HepG2 (cell line): ENCODE data around the gene VPS11. TPM values are rescaled to one million over a fixed set of nuclear protein-coding genes. Genes with fewer than 3 reads are reported as not detected.

Experiments
- ATAC-seq: fragments of 200-7000 bp; cut with Tn5 transposase; 3 replicates; pipeline ENCODE4 v1.9.1; 2020; ENCODE audit warnings: mild to moderate bottlenecking, moderate library complexity
- BruUV-seq: library from RNA; stranded (reverse); fragments of 400-500 nt; replicated peaks from 2 replicates; lab custom pipeline; 2021; lab: Mats Ljungman, UMichigan
- CTCF ChIA-PET: fragments of 300-600 bp; formaldehyde crosslinking; extraction: SDS; loops from one replicate; lab custom pipeline; 2021; ENCODE audit warnings: low total read pairs, inconsistent platforms, low intra/inter-chr PET ratio; lab: Yijun Ruan, JAX
- POLR2A ChIA-PET: fragments of 350-600 bp; sonication (Branson Sonifier 250); formaldehyde crosslinking; loops from one replicate; lab custom pipeline; 2020; ENCODE audit warnings: antibody characterized with exemption, inconsistent platforms; lab: Yijun Ruan, JAX
- DNase-seq: peaks from one replicate; pipeline ENCODE4 v3.0.0-alpha.2; 2015; ENCODE audit warnings: low spot score
- FAIRE-seq: peaks from 3 replicates; lab custom pipeline; 2011; peaks lifted over from hg19 to GRCh38; lab: Jason Lieb, UNC
- H2AFZ ChIP-seq: one replicate; pipeline ENCODE4 v1.6.1; 2011; ENCODE audit warnings: low read length, inconsistent platforms
- H3K27ac ChIP-seq: fragments of 300-600 bp; 3 replicates; pipeline ENCODE4 v1.8.0; 2011; ENCODE audit warnings: mixed run types, mild to moderate bottlenecking, mixed read lengths, low read length, inconsistent platforms; ENCODE audit not compliant: insufficient read depth; ENCODE audit errors: extremely low read length
- H3K27me3 ChIP-seq, 2 experiments: fragments of 200-600 bp in 1 of 2; 2 replicates in 1 of 2; 3 replicates in 1 of 2; pipeline versions ENCODE4 v1.6.0 to v1.8.0; 2011; ENCODE audit warnings: low read length in 2 of 2, mild to moderate bottlenecking in 2 of 2, moderate library complexity in 2 of 2, inconsistent platforms in 1 of 2; ENCODE audit not compliant: insufficient read depth in 2 of 2, control insufficient read depth in 1 of 2
- H3K36me3 ChIP-seq, 2 experiments: fragments of 200-600 bp in 1 of 2; replicated peaks in 1 of 2; 2 replicates in 1 of 2; 3 replicates in 1 of 2; pipeline versions ENCODE4 v1.5.1 to v1.8.0; 2011; ENCODE audit warnings: low read length in 2 of 2, inconsistent platforms in 1 of 2; ENCODE audit not compliant: insufficient read depth in 2 of 2, control insufficient read depth in 1 of 2
- H3K4me1 ChIP-seq: 2 replicates; pipeline ENCODE4 v1.5.1; 2012; ENCODE audit warnings: low read length, inconsistent platforms; ENCODE audit not compliant: insufficient read depth
- H3K4me2 ChIP-seq: 2 replicates; pipeline ENCODE4 v1.6.0; 2011; ENCODE audit warnings: low read depth, low read length, inconsistent platforms
- H3K4me3 ChIP-seq, 3 experiments: fragments of 200-600 bp in 1 of 3; sonication (generic), shearing (Covaris generic) in 1 of 3; replicated peaks in 1 of 3; 2 replicates each; pipeline ENCODE4 v1.5.1; 2011 to 2016; ENCODE audit warnings: low read length in 3 of 3, inconsistent platforms in 2 of 3, low read depth in 2 of 3, mild to moderate bottlenecking in 2 of 3, control low read depth in 1 of 3, mixed read lengths in 1 of 3; ENCODE audit not compliant: insufficient read depth in 1 of 3
- H3K79me2 ChIP-seq: one replicate; pipeline ENCODE4 v1.6.1; 2011; ENCODE audit warnings: low read length, inconsistent platforms; ENCODE audit not compliant: insufficient read depth
- H3K9ac ChIP-seq: 2 replicates; pipeline ENCODE4 v1.6.0; 2011; ENCODE audit warnings: mild to moderate bottlenecking, low read depth, low read length, inconsistent platforms; ENCODE audit not compliant: insufficient read depth
- H3K9me3 ChIP-seq: 2 replicates; pipeline ENCODE4 v1.5.1; 2012; ENCODE audit warnings: mild to moderate bottlenecking, low read length
- H4K20me1 ChIP-seq: 2 replicates; pipeline ENCODE4 v1.6.0; 2011; ENCODE audit warnings: inconsistent platforms, mild to moderate bottlenecking, low read length, moderate library complexity; ENCODE audit not compliant: insufficient read depth
- BCL3 ChIP-seq: sonication (generic); formaldehyde crosslinking; IDR thresholded peaks from 2 replicates; pipeline ENCODE4 v1.5.1; 2020; ENCODE audit warnings: mild to moderate bottlenecking, missing genetic modification reagents, moderate library complexity
- CHD4 ChIP-seq: fragments of 200-600 bp; sonication (generic); IDR thresholded peaks from 2 replicates; pipeline ENCODE4 v1.7.0; 2017; ENCODE audit warnings: mild to moderate bottlenecking, low read length, borderline replicate concordance
- GABPA ChIP-seq, 2 experiments: IDR thresholded peaks; 2 replicates each; pipeline ENCODE4 v1.6.1; 2011 to 2016; ENCODE audit warnings: low read depth in 2 of 2, low read length in 1 of 2, missing biosample characterization in 1 of 2, missing genetic modification characterization in 1 of 2
- NFIB ChIP-seq: sonication (generic); formaldehyde crosslinking; IDR thresholded peaks from 2 replicates; pipeline ENCODE4 v1.9.0; 2021; ENCODE audit warnings: missing genetic modification reagents, mild to moderate bottlenecking, borderline replicate concordance
- NRL ChIP-seq: sonication (generic); formaldehyde crosslinking; IDR thresholded peaks from 2 replicates; pipeline ENCODE4 v1.5.0; 2020; ENCODE audit warnings: missing genetic modification reagents, mild to moderate bottlenecking, moderate library complexity, borderline replicate concordance
- PRDM4 ChIP-seq: sonication (generic); formaldehyde crosslinking; IDR thresholded peaks from 2 replicates; pipeline ENCODE4 v1.9.0; 2021; ENCODE audit warnings: missing genetic modification reagents, borderline replicate concordance
- RNF2 ChIP-seq: fragments of 450-650 bp; conservative IDR thresholded peaks from 2 replicates; pipeline ENCODE4 v1.6.1; 2016; ENCODE audit warnings: low read depth
- SCMH1 ChIP-seq: sonication (generic); formaldehyde crosslinking; IDR thresholded peaks from 2 replicates; pipeline ENCODE4 v1.9.0; 2021; ENCODE audit warnings: missing genetic modification reagents, mild to moderate bottlenecking, borderline replicate concordance
- SMAD9 ChIP-seq: sonication (generic); formaldehyde crosslinking; IDR thresholded peaks from 2 replicates; pipeline ENCODE4 v1.5.1; 2020; ENCODE audit warnings: mild to moderate bottlenecking, missing genetic modification reagents
- STAG1 ChIP-seq: sonication (generic); formaldehyde crosslinking; IDR thresholded peaks from 2 replicates; pipeline ENCODE4 v1.4.0; 2020; ENCODE audit warnings: missing genetic modification reagents
- ZFAT ChIP-seq: sonication (generic); formaldehyde crosslinking; conservative IDR thresholded peaks from 2 replicates; pipeline ENCODE4 v1.8.1; 2023; ENCODE audit warnings: missing genetic modification reagents, inconsistent platforms
- ZNF232 ChIP-seq: sonication (generic); formaldehyde crosslinking; IDR thresholded peaks from 2 replicates; pipeline ENCODE4 v1.4.0; 2020; ENCODE audit warnings: missing genetic modification reagents, borderline replicate concordance
- ZNF263 ChIP-seq: sonication (generic); formaldehyde crosslinking; IDR thresholded peaks from 2 replicates; pipeline ENCODE4 v1.4.0; 2020; ENCODE audit warnings: missing genetic modification reagents
- ZNF331 ChIP-seq: sonication (generic); formaldehyde crosslinking; IDR thresholded peaks from 2 replicates; pipeline ENCODE4 v1.4.0; 2020; ENCODE audit warnings: missing genetic modification reagents
- ZNF44 ChIP-seq: sonication (generic); formaldehyde crosslinking; IDR thresholded peaks from 2 replicates; pipeline ENCODE4 v1.5.1; 2020; ENCODE audit warnings: mild to moderate bottlenecking, missing genetic modification reagents
- ZNF556 ChIP-seq: sonication (generic); formaldehyde crosslinking; IDR thresholded peaks from 2 replicates; pipeline ENCODE4 v1.4.0; 2020; ENCODE audit warnings: mild to moderate bottlenecking, missing genetic modification reagents, borderline replicate concordance
- ZNF569 ChIP-seq: sonication (generic); formaldehyde crosslinking; IDR thresholded peaks from 2 replicates; pipeline ENCODE4 v1.5.0; 2020; ENCODE audit warnings: mild to moderate bottlenecking, missing genetic modification reagents, moderate library complexity, borderline replicate concordance
- ZNF598 ChIP-seq: sonication (generic); formaldehyde crosslinking; IDR thresholded peaks from 2 replicates; pipeline ENCODE4 v1.5.1; 2020; ENCODE audit warnings: mild to moderate bottlenecking, missing genetic modification reagents, borderline replicate concordance
- ZNF629 ChIP-seq: sonication (generic); formaldehyde crosslinking; conservative IDR thresholded peaks from 2 replicates; pipeline ENCODE4 v1.5.0; 2020; ENCODE audit warnings: missing genetic modification reagents
- ZNF740 ChIP-seq: sonication (generic); formaldehyde crosslinking; IDR thresholded peaks from 2 replicates; pipeline ENCODE4 v1.4.0; 2020; ENCODE audit warnings: missing genetic modification reagents
- ZNF781 ChIP-seq: sonication (generic); formaldehyde crosslinking; IDR thresholded peaks from 2 replicates; pipeline ENCODE4 v1.5.1; 2020; ENCODE audit warnings: borderline replicate concordance, mild to moderate bottlenecking, missing genetic modification reagents; ENCODE audit errors: not compliant biosample characterization
- WGBS: methylation state at CpG from one replicate; pipeline ENCODE4 v1.1.6; 2017; ENCODE audit warnings: low lambda C conversion rate; 5-methylcytosine and 5-hydroxymethylcytosine counted together
- in situ Hi-C: cut with HindIII; loops from 2 replicates; pipeline ENCODE4 v1.10.0; 2017; ENCODE audit warnings: low pct_unique_long_range_greater_than_20kb; ENCODE audit not compliant: extremely low pct_ligation_motif_present
- intact Hi-C: fragments of 100-400 bp; cut with micrococcal nuclease; formaldehyde crosslinking; loops from one replicate; pipeline ENCODE4 v1.10.0; 2022; ENCODE audit not compliant: unreplicated experiment
- polyA plus RNA-seq, 8 experiments: library from polyadenylated mRNA; depleted of rRNA in 3 of 8; stranded (reverse) in 7 of 8; unstranded in 1 of 8; fragments of >200 nt; fragmentation: Illumina TruSeq in 4 of 8; extraction: Trizol in 4 of 8; gene quantifications; 2 replicates each; pipeline versions ENCODE4 v1.2.1 to v1.2.3, GENCODE V29; 2011 to 2016; ENCODE audit warnings: low read depth in 4 of 8, missing spikeins in 1 of 8, mixed read lengths in 1 of 8; ENCODE audit not compliant: insufficient read depth in 1 of 8
- total RNA-seq, 5 experiments: library from RNA; depleted of rRNA; stranded (reverse); fragments of >200 nt; fragmentation: Illumina TruSeq; extraction: Trizol; gene quantifications; 2 replicates each; pipeline ENCODE4 v1.2.3, GENCODE V29; 2016; ENCODE audit warnings: low read depth in 1 of 5

The VPS11 gene
- total and polyA plus RNA-seq, 2 of the 13 experiments (the other 11 are each of a cell fraction or from before 2014, with no cell fraction given): 13.7 to 21.6 TPM

- FAIRE-seq: no peak
- TF ChIP-seq NRL (CRISPR knock-in tag): no peak; the same call in 1 of the 2 replicates
- TF ChIP-seq ZNF569 (CRISPR knock-in tag): no peak
- peak; percentile 51; the same call in 1 of the 2 replicates for TF ChIP-seq ZNF232 (CRISPR knock-in tag)
- no peak for TF ChIP-seq ZNF629 (CRISPR knock-in tag)
- TF ChIP-seq ZNF44: no peak
- TF ChIP-seq ZNF598 (CRISPR knock-in tag): no peak
- no peak for TF ChIP-seq ZNF781 (CRISPR knock-in tag)
- no peak for TF ChIP-seq ZNF331
- 0 out of 2 replicates have a peak, but pooled peaks have one; percentile 7 for TF ChIP-seq BCL3 (CRISPR knock-in tag)
- TF ChIP-seq NFIB (CRISPR knock-in tag): no peak
- TF ChIP-seq ZNF556 (CRISPR knock-in tag): no peak
- no peak for TF ChIP-seq STAG1 (CRISPR knock-in tag)
- no peak for TF ChIP-seq ZFAT (CRISPR knock-in tag)
- no peak for TF ChIP-seq PRDM4 (CRISPR knock-in tag)
- TF ChIP-seq ZNF740 (CRISPR knock-in tag): no peak
- no peak for TF ChIP-seq SCMH1 (CRISPR knock-in tag)
- no peak for TF ChIP-seq RNF2
- TF ChIP-seq CHD4: no peak
- no peak for TF ChIP-seq GABPA (IDR thresholded peaks at IDR 0.05; ENCODE audit: low read depth, low read length)
- TF ChIP-seq GABPA (CRISPR knock-in tag; IDR thresholded peaks at IDR 0.05; ENCODE audit: low read depth): no peak
- 0 out of 2 replicates have a peak, but pooled peaks have one; percentile 13 for TF ChIP-seq SMAD9
- TF ChIP-seq ZNF263 (CRISPR knock-in tag): no peak
These were observed 11.1 kb upstream of the VPS11 start for GRCh38 chr11:119056421-119056999.

More at GRCh38 chr11:119056421-119056999, 11.1 kb upstream of the VPS11 start:
- H3K79me2 ChIP-seq: peaks cover 25% of the 10 kb centered on the region
- intact Hi-C loops: loop anchor here (2.0 kb wide), 1 partner anchor 38 kb away; a partner anchor contains a TSS
- H4K20me1 ChIP-seq: no peaks in the 10 kb centered on the region
- H3K4me2 ChIP-seq: peak overlapping the region; percentile 88
- H3K4me3 ChIP-seq: peak overlapping the region; percentile 75 to 87 (median 82)
- no peaks in the 10 kb centered on the region for H3K27me3 ChIP-seq
- DNase-seq (no peak), ATAC-seq (peak; percentile 11)
- H2AFZ ChIP-seq: no peak overlapping the region
- H3K4me1 ChIP-seq: peaks cover 23% of the 10 kb centered on the region
- no peaks in the 10 kb centered on the region for H3K9me3 ChIP-seq
- peak overlapping the region; percentile 99 for H3K9ac ChIP-seq
- CTCF ChIA-PET: no interaction called here
- in situ Hi-C loops: no loop called here
- POLR2A ChIA-PET: interaction anchor here (0.8 to 2.5 kb wide), 14 partner anchors 10 to 383 kb away, joined by 3 to 14 read pairs (median 4); partner anchors contain the start of genes CENATAC, DPAGT1, HINFP and RPS25
- H3K27ac ChIP-seq: peak overlapping the region; percentile 88
- no TSS peak for BruUV-seq
- H3K36me3 ChIP-seq: peaks cover 24 to 39% of the 10 kb centered on the region in 2 experiments
- WGBS: 0% methylated on average over 3 of the region's 48 CpGs
